Suprapubic skin (tissue), 4 donors: ENCODE data around the gene HIVEP3. TPM values are rescaled to one million over a fixed set of nuclear protein-coding genes. Genes with fewer than 3 reads are reported as not detected.

Experiments
- DNase-seq, 2 donors: peaks; one replicate each; pipeline ENCODE4 v3.0.0-alpha.2; 2019; ENCODE audit warnings: low spot score in 2 of 2
- H3K27ac ChIP-seq: fragments of 200-600 bp; sonication (generic); one replicate; pipeline ENCODE4 v1.5.1; 2019
- H3K27me3 ChIP-seq: fragments of 200-600 bp; sonication (generic); one replicate; pipeline ENCODE4 v1.5.1; 2019
- H3K36me3 ChIP-seq: fragments of 200-600 bp; sonication (generic); one replicate; pipeline ENCODE4 v1.5.1; 2019
- H3K4me1 ChIP-seq: fragments of 200-600 bp; sonication (generic); one replicate; pipeline ENCODE4 v1.5.1; 2019
- H3K4me3 ChIP-seq: fragments of 200-600 bp; sonication (generic); one replicate; pipeline ENCODE4 v1.5.1; 2019; ENCODE audit warnings: mild to moderate bottlenecking
- H3K9me3 ChIP-seq: fragments of 200-600 bp; sonication (generic); one replicate; pipeline ENCODE4 v1.5.1; 2019
- EP300 ChIP-seq: sonication (generic); formaldehyde crosslinking; IDR thresholded peaks from one replicate; pipeline ENCODE4 v1.6.1; 2017; ENCODE audit warnings: antibody characterized with exemption
- POLR2A ChIP-seq, 2 donors: fragments of 450-650 bp; IDR thresholded peaks; one replicate each; pipeline ENCODE4 v1.6.1; 2017; ENCODE audit warnings: antibody characterized with exemption in 2 of 2, mild to moderate bottlenecking in 2 of 2, moderate library complexity in 2 of 2
- POLR2AphosphoS5 ChIP-seq, 3 donors: sonication (generic); formaldehyde crosslinking; IDR thresholded peaks; one replicate each; pipeline ENCODE4 v1.6.1; 2017; ENCODE audit warnings: antibody characterized with exemption in 3 of 3
- WGBS: methylation state at CpG from one replicate; pipeline ENCODE4 v1.1.5; 2018; 5-methylcytosine and 5-hydroxymethylcytosine counted together
- total RNA-seq, 4 donors: library from RNA; depleted of rRNA; stranded (reverse); fragments of >200 nt; gene quantifications; one replicate each; pipeline ENCODE4 v1.1.0, GENCODE V29; 2016
- TF ChIP-seq, protein P1 (sequence below), 2 donors: fragments of 200-600 bp in 1 of 2; fragments of 450-650 bp in 1 of 2; sonication (generic) in 1 of 2; IDR thresholded peaks; one replicate each; pipeline ENCODE4 v1.5.1; 2016 to 2019; ENCODE audit warnings: antibody characterized with exemption in 2 of 2, mild to moderate bottlenecking in 1 of 2, moderate library complexity in 1 of 2

HIVEP3 gene
- total RNA-seq, 4 donors from 2014 or later = 11.3 to 23.9 (median 18.3) TPM

- Histone ChIP-seq H3K4me1 (peaks cover 52% of the 10 kb centered on the region), H3K4me3 (peak overlapping the region; percentile 36), H3K9me3 (no peaks in the 10 kb centered on the region), H3K27me3 (no peaks in the 10 kb centered on the region), H3K27ac (no peak overlapping the region), H3K36me3 (no peaks in the 10 kb centered on the region)
- no peak for DNase-seq
- TF ChIP-seq POLR2AphosphoS5 (IDR thresholded peaks at IDR 0.05) (no peak), EP300 (no peak), POLR2A (IDR thresholded peaks at IDR 0.05) (no peak)
- TF ChIP-seq, protein P1, sequence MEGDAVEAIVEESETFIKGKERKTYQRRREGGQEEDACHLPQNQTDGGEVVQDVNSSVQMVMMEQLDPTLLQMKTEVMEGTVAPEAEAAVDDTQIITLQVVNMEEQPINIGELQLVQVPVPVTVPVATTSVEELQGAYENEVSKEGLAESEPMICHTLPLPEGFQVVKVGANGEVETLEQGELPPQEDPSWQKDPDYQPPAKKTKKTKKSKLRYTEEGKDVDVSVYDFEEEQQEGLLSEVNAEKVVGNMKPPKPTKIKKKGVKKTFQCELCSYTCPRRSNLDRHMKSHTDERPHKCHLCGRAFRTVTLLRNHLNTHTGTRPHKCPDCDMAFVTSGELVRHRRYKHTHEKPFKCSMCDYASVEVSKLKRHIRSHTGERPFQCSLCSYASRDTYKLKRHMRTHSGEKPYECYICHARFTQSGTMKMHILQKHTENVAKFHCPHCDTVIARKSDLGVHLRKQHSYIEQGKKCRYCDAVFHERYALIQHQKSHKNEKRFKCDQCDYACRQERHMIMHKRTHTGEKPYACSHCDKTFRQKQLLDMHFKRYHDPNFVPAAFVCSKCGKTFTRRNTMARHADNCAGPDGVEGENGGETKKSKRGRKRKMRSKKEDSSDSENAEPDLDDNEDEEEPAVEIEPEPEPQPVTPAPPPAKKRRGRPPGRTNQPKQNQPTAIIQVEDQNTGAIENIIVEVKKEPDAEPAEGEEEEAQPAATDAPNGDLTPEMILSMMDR (IDR thresholded peaks at IDR 0.05) = no peak
- 47% methylated on average over 19 of the region's 21 CpGs for WGBS
Measured at GRCh38 chr1:41483001-41483850, 435.5 kb downstream of the HIVEP3 start.

GRCh38 chr1:41482001-41482765 is 436.5 kb downstream of the HIVEP3 start:
- peaks cover 57% of the 10 kb centered on the region for H3K4me1 ChIP-seq
- DNase-seq = no peak
- no peaks in the 10 kb centered on the region for H3K36me3 ChIP-seq
- 43% methylated on average over 12 of the region's 18 CpGs for WGBS
- no peaks in the 10 kb centered on the region for H3K27me3 ChIP-seq
- no peaks in the 10 kb centered on the region for H3K9me3 ChIP-seq
- no peak overlapping the region for H3K27ac ChIP-seq
- no peak overlapping the region for H3K4me3 ChIP-seq
- TF ChIP-seq POLR2AphosphoS5 (IDR thresholded peaks at IDR 0.05) = no peak
- TF ChIP-seq POLR2A (IDR thresholded peaks at IDR 0.05) = no peak
- TF ChIP-seq EP300 = no peak
- TF ChIP-seq, protein P1 (IDR thresholded peaks at IDR 0.05) = no peak

GRCh38 chr1:41481109-41481775 is 437.5 kb downstream of the HIVEP3 start:
- Histone ChIP-seq H3K27me3 (no peaks in the 10 kb centered on the region), H3K27ac (no peak overlapping the region), H3K9me3 (no peaks in the 10 kb centered on the region), H3K4me3 (no peak overlapping the region), H3K4me1 (peaks cover 66% of the 10 kb centered on the region), H3K36me3 (no peaks in the 10 kb centered on the region)
- TF ChIP-seq, protein P1 (IDR thresholded peaks at IDR 0.05) = no peak
- no peak for TF ChIP-seq EP300
- no peak for DNase-seq
- WGBS = 83% methylated on average over 15 of the region's 15 CpGs

DNA sequence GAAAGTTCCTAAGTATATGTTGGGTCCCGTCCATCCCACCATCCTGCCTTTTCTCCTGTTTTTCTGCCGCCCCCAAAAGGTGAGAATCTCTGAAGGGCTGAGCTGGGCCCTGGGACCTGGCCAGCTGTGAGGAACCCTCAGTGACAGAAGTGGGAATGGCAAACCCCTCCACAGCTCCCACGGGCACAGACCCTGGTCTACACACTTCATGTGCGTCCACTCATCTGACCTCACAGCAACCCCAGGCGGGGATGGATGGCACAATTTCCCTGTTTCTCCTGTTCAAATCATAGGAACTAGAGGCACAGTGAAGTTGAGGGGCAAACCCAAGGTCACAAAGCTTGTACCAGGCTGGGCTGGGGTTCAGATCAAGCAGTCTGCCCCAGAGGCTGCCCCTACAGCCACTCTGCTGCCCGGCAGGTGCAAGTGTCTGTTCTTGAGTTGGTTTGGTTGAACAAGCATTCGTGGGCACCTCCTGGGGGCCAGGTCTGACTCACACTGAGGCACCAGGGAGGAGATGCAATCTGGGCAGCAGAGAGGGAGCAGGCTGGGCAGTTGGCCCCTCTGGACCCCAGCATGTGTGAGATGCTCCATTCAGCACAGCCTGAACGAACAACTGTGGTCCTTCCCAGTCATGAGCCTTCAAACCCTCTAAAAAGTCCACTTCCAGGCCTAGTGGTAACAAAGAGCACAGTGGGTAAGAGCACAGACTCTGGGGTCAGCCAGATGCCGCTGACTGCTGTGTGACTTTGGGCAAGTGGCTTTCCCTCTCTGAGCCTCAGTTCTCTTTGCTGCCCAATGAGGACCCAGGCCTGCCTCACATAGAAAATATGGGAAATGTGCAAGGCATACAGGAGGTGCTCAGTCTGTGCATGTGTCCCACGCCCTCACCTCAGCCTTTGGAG is 438.3 kb downstream of the HIVEP3 start:
- H3K4me3 ChIP-seq = no peak overlapping the region
- no peaks in the 10 kb centered on the region for H3K36me3 ChIP-seq
- no peak for DNase-seq
- TF ChIP-seq POLR2AphosphoS5 (IDR thresholded peaks at IDR 0.05) (no peak), EP300 (no peak), POLR2A (IDR thresholded peaks at IDR 0.05) (no peak)
- TF ChIP-seq, protein P1 (IDR thresholded peaks at IDR 0.05) = no peak
- H3K27me3 ChIP-seq = no peaks in the 10 kb centered on the region
- peaks cover 69% of the 10 kb centered on the region for H3K4me1 ChIP-seq
- WGBS = 88% methylated on average over 7 of the region's 10 CpGs
- H3K9me3 ChIP-seq = no peaks in the 10 kb centered on the region
- H3K27ac ChIP-seq = no peak overlapping the region
